Measurements from ENCODE around the gene FSTL5.

GRCh38 chr4:161664740-161665139 is 499.1 kb downstream of the FSTL5 start:
- TF ChIP-seq CTCF (conservative IDR thresholded peaks at IDR 0.05; ENCODE audit: low read length) (no peak), EZH2phosphoT487 (IDR thresholded peaks at IDR 0.05; ENCODE audit: borderline replicate concordance, low read depth, low read length) (no peak)

All from OCI-LY7 (cell line).